H1 (cell line): ENCODE results near the gene PARD6B. TPM values are rescaled to one million over a fixed set of nuclear protein-coding genes. Genes with fewer than 3 reads are reported as not detected.

ENCODE experiments used
- CHD7 ChIP-seq: fragments of 300-600 bp; sonication (generic); IDR thresholded peaks from 2 replicates; pipeline ENCODE4 v1.7.1; 2012; ENCODE audit warnings: low read length, moderate library complexity, mild to moderate bottlenecking, inconsistent platforms; ENCODE audit not compliant: insufficient replicate concordance
- polyA plus RNA-seq, 7 experiments: library from polyadenylated mRNA; depleted of rRNA in 3 of 7; stranded (reverse) in 5 of 7; unstranded in 2 of 7; fragments of >200 nt in 5 of 7; fragments of 200-250 nt in 2 of 7; gene quantifications; 1 replicate in 5 of 7; 2 replicates in 1 of 7; 4 replicates in 1 of 7; pipeline versions ENCODE4 v1.2.1 to v1.2.3, GENCODE V29; 2011 to 2013; ENCODE audit warnings: missing spikeins in 2 of 7, mixed read lengths in 2 of 7
- total RNA-seq: library from RNA; stranded (reverse); fragmentation: NEBNext Ultra II Directional; extraction: Animal tissue kit (Norgen Biotek cat#: 25700); gene quantifications from 2 replicates; pipeline ENCODE4 v1.2.1, GENCODE V29; 2021

The PARD6B gene
- total and polyA plus RNA-seq, 2 of the 8 experiments (the other 6 are each of a cell fraction or from before 2014, with no cell fraction given) = 5.2 to 34.1 TPM

GRCh38 chr20:50789968-50790650 lies 58.7 kb downstream of the PARD6B start (continued):
- TF ChIP-seq CHD7 = no peak
